Measurements from ENCODE around the gene RYK. TPM values are rescaled to one million over a fixed set of nuclear protein-coding genes. Genes with fewer than 3 reads are reported as not detected.

The RYK gene
- polyA plus RNA-seq, 1 of the 3 experiments (the other 2 are of a cell fraction), result 25.9 TPM

- TF ChIP-seq POLR2AphosphoS5 (IDR thresholded peaks at IDR 0.05; ENCODE audit: low read depth, low read length) (no peak), USF2 (IDR thresholded peaks at IDR 0.05; ENCODE audit: borderline replicate concordance, low read depth, low read length) (no peak), FOXM1 (IDR thresholded peaks at IDR 0.05; ENCODE audit: low read depth) (no peak), MAX (IDR thresholded peaks at IDR 0.05; ENCODE audit: low read depth) (no peak), TCF12 (IDR thresholded peaks at IDR 0.05) (no peak)
These were observed 11.1 kb downstream of the RYK start (continued) for GRCh38 chr3:134239538-134239937.

GRCh38 chr3:134237454-134238145, 13.1 kb downstream of the RYK start:
- H3K9me3 ChIP-seq, result no peaks in the 10 kb centered on the region
- no peak overlapping the region for H3K27ac ChIP-seq (ENCODE audit: low read depth in 2 of 2, low read length in 1 of 2)
- CTCF ChIA-PET, result interaction anchor here (0.8 to 3.5 kb wide), 8 partner anchors 10 to 310 kb away, joined by 3 to 20 read pairs (median 4); partner anchors contain the start of gene RYK
- 62% methylated on average over 4 of the region's 4 CpGs for WGBS (ENCODE audit: low lambda C conversion rate)
- no peaks in the 10 kb centered on the region for H3K36me3 ChIP-seq (replicated peaks in 1 of 2; ENCODE audit: control insufficient read depth in 1 of 2, insufficient read depth in 2 of 2, low read length in 1 of 2)
- DNase-seq, result no peak
- H2AFZ ChIP-seq (ENCODE audit: low read depth), result no peak overlapping the region
- TF ChIP-seq FOSL2 (IDR thresholded peaks at IDR 0.05; ENCODE audit: borderline replicate concordance, low read depth) (no peak), RFX5 (IDR thresholded peaks at IDR 0.05; ENCODE audit: low read length) (no peak), EP300 (IDR thresholded peaks at IDR 0.05; ENCODE audit: borderline replicate concordance in 1 of 2, low read depth in 1 of 2, low read length in 1 of 2) (no peak), YY1 (IDR thresholded peaks at IDR 0.05; ENCODE audit: low read depth) (no peak), EZH2phosphoT487 (IDR thresholded peaks at IDR 0.05; ENCODE audit: borderline replicate concordance, low read depth) (no peak), PBX3 (IDR thresholded peaks at IDR 0.05) (no peak), CHD2 (IDR thresholded peaks at IDR 0.05; ENCODE audit: low read length, partially characterized antibody) (no peak), GABPA (IDR thresholded peaks at IDR 0.05; ENCODE audit: low read depth) (no peak), MEF2A (IDR thresholded peaks at IDR 0.05; ENCODE audit: borderline replicate concordance, low read depth) (no peak), USF1 (IDR thresholded peaks at IDR 0.05; ENCODE audit: borderline replicate concordance, low read depth) (no peak), ELF1 (IDR thresholded peaks at IDR 0.05) (no peak), TEAD4 (IDR thresholded peaks at IDR 0.05; ENCODE audit: borderline replicate concordance, insufficient read depth) (no peak), ZBTB33 (IDR thresholded peaks at IDR 0.05; ENCODE audit: borderline replicate concordance, low read depth) (no peak), RXRA (IDR thresholded peaks at IDR 0.05; ENCODE audit: borderline replicate concordance, low read depth) (no peak), RAD21 (IDR thresholded peaks at IDR 0.05; ENCODE audit: low read length) (no peak), NRF1 (IDR thresholded peaks at IDR 0.05; ENCODE audit: low read depth, low read length) (no peak), TAF1 (IDR thresholded peaks at IDR 0.05; ENCODE audit: borderline replicate concordance, low read depth, low read length) (no peak)
- peaks cover 93% of the 10 kb centered on the region for H4K20me1 ChIP-seq (ENCODE audit: insufficient read depth)
- peaks cover 100% of the 10 kb centered on the region for H3K79me2 ChIP-seq (ENCODE audit: insufficient read depth)
- H3K4me3 ChIP-seq (ENCODE audit: low read depth in 2 of 2, low read length in 1 of 2), result no peak overlapping the region
- POLR2A ChIA-PET, result no interaction called here
- H3K27me3 ChIP-seq (ENCODE audit: insufficient read depth), result no peaks in the 10 kb centered on the region
- no peak overlapping the region for H3K9ac ChIP-seq
- no peaks in the 10 kb centered on the region for H3K9me2 ChIP-seq
- peaks cover under 1 to 3% of the 10 kb centered on the region in 2 experiments; a peak in 2 of 4 replicates for H3K4me1 ChIP-seq (ENCODE audit: control insufficient read depth in 1 of 2, insufficient read depth in 2 of 2, low read depth in 1 of 2, low read length in 1 of 2)
- no peak overlapping the region for H3K4me2 ChIP-seq
- H3F3A ChIP-seq (replicated peaks; ENCODE audit: insufficient read depth), result peaks cover 5% of the 10 kb centered on the region
